NCI-H82 (cell line): ENCODE measurements around the gene OGN.

ENCODE experiments used
- DNase-seq: peaks from one replicate; lab custom pipeline; 2025; lab: John Stamatoyannopoulos, UW

OGN gene

DNA sequence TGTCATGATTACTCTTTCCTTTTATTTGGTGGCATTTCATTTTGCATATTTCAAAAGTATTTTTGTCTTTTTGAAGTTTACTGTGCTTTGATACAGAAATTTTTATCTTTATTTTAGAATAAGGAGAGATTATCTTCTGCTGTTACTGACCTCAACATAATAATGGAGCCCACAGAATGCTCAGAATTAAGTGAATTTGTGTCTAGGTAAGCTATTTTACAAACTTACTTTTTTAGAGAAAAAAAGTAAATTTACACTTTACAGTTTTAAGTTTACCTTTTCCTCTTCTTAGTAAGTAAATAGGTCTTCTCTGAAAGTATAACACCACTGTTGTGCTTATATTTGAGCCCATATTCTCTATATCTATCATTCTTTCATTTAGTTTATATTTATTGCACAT lies 58.8 kb downstream of the OGN start:
- no peak for DNase-seq

DNA sequence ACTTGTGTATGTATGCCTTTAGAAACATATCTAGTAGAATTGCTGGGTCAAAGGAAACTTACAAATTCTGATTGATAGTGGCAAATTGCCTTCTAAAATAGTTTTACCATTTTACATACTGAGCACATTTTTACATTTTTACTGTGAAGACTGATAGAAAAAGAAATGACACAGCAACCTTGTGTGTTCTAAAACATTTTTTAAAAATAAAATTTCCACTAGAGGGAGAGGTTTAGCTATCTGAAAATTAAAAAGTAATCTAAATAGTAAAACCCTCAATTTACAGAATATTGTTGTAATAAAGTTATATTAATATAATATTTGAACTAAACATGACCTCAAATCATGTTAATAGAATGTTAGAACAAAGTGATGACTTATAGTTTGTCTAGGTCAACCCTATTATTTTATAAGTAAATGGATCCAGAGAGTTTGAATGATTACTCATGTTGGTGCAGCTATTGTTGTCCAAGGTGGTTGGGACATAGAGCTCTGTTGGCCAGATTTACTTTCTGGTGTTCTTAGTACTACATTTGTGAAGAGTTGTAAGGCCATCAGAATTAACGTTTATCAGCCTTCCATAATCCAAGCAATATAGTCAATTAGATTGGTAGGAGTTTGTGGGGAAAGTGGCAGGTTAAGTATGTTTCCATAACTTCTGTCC lies 61.4 kb downstream of the OGN start:
- DNase-seq, result no peak

DNA sequence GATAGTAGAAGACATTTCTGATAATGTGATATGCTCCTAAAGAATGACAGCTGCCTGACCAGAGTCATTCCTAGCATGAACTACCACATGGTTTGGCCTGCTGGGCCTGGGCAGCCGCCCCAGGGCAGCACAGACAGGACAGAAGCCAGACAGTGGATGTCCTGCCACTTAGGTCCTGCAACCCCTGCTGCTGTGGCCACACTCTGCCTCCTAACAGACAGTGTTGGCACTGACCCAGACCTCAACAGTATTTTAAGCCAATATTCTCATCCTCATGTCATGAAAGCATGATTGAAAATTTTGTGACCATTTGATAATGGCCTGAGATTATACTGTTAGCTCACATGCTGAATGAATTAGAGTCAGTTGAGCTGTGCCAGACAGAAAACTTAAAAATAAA lies 62.8 kb downstream of the OGN start:
- no peak for DNase-seq

DNA sequence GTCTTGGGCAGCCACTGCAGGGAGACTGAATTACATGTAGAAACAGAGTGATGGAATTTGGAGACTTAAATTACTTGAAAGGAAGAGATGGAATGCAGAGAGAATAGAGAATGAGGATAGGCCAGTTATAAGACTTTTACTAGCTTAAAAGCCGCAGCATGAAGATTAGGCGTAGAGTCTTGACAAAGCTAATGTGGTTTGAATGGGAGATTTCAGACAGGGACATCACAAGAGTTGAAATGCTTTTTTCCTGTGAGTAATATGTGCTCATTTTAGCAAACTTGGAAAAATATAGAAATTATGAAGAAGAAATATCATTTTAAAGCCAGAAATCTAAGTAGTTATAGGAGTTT lies 71.1 kb downstream of the OGN start:
- no peak for DNase-seq
